Testis (tissue), 2 donors: ENCODE data around the gene DIAPH1.

Experiments used
- CTCF ChIP-seq, 3 experiments: fragments of 450-650 bp in 2 of 3; fragments of 200-600 bp in 1 of 3; sonication (generic) in 1 of 3; IDR thresholded peaks; one replicate each; pipeline ENCODE4 v1.5.1; 2016 to 2019; ENCODE audit warnings: antibody characterized with exemption in 3 of 3, mild to moderate bottlenecking in 2 of 3, moderate library complexity in 1 of 3
- POLR2A ChIP-seq: fragments of 450-650 bp; IDR thresholded peaks from one replicate; pipeline ENCODE4 v1.6.1; 2017; ENCODE audit warnings: antibody characterized with exemption, mild to moderate bottlenecking, moderate library complexity

DNA sequence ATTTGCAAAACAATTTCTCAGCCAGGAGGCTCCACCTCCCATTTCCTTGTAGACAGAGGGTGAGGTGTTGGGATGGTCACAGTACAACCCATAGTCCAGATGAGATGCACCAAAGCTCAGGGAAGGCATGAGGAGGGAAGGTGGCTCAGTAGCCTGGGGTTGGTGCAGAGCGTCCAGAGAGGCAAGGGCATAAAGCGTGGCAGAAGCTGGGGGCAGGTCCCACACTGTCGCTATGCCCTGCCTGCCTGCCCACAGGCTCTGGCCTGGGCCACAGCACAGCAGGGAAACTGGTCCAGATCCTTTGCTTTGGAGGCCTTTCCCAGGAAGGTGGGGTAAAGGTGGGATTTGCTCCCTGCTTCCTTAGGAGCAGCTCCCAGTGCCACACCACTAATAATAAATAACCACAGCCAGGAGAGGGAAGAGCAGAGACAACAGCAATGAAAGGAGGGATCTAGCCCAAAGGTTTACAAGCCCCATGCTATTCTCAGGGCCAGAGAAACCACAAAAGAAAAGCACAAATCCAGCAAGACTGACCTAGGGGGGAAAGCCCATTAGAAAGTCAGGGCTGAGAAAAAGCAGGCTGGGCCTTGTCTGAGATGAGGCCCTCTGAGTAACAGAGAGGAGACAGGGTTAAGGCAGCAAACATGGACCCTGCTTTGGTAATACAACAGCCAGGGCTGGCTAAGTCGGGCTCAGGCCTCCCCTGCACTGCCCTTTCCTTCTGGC lies 102.7 kb downstream of the DIAPH1 start:
- TF ChIP-seq CTCF (IDR thresholded peaks at IDR 0.05) (no peak), POLR2A (no peak)
